ENCODE results near the gene KRT6A.

- no peak for TF ChIP-seq POLR2AphosphoS5 (IDR thresholded peaks at IDR 0.05)
- TF ChIP-seq POLR2A (IDR thresholded peaks at IDR 0.05), result no peak
These were observed 15.2 kb upstream of the KRT6A start for GRCh38 chr12:52508211-52508610.

Measured in prostate gland (tissue), 1 donor.